Measurements from ENCODE around the gene CABCOCO1. TPM values are rescaled to one million over a fixed set of nuclear protein-coding genes. Genes with fewer than 3 reads are reported as not detected.

Gene CABCOCO1
- total and polyA plus RNA-seq, 9 of the 15 experiments (the other 6 are each of a cell fraction or from before 2014, with no cell fraction given) = 0.04 TPM; not detected in 8

DNA sequence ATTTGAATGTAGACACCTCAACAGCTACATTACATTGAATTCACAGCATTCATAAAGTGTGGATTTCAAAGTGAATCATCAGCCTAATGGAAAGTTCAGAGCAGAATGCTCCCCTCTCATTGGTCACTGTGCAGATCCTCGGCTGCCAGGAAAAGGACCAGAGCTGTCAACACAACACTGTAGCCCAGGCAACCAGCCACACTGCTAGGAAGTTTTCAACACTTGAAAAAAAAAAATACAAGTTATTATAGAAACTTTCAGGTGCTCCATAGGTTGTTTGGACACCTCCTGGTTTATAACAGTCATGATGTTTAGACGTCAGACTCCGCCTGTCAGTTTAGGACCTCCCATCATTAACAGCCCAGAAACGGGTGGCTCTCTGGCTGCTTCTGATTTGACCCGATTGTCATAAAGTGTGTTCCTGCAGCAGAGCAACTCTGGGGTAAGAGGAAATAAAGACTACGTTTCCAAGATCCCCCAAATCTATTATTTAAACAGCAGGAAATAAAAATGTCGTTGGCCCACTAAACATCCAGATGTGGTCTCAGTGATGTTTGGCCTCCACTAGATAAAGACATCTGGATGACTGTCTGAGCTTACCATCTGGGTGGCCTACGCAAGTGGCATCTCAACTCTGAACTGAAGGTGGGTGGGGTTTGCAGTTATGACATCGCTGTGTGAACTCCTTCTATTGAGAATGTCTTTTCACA, 117.4 kb downstream of the CABCOCO1 start (continued):
- TF ChIP-seq, protein P1, sequence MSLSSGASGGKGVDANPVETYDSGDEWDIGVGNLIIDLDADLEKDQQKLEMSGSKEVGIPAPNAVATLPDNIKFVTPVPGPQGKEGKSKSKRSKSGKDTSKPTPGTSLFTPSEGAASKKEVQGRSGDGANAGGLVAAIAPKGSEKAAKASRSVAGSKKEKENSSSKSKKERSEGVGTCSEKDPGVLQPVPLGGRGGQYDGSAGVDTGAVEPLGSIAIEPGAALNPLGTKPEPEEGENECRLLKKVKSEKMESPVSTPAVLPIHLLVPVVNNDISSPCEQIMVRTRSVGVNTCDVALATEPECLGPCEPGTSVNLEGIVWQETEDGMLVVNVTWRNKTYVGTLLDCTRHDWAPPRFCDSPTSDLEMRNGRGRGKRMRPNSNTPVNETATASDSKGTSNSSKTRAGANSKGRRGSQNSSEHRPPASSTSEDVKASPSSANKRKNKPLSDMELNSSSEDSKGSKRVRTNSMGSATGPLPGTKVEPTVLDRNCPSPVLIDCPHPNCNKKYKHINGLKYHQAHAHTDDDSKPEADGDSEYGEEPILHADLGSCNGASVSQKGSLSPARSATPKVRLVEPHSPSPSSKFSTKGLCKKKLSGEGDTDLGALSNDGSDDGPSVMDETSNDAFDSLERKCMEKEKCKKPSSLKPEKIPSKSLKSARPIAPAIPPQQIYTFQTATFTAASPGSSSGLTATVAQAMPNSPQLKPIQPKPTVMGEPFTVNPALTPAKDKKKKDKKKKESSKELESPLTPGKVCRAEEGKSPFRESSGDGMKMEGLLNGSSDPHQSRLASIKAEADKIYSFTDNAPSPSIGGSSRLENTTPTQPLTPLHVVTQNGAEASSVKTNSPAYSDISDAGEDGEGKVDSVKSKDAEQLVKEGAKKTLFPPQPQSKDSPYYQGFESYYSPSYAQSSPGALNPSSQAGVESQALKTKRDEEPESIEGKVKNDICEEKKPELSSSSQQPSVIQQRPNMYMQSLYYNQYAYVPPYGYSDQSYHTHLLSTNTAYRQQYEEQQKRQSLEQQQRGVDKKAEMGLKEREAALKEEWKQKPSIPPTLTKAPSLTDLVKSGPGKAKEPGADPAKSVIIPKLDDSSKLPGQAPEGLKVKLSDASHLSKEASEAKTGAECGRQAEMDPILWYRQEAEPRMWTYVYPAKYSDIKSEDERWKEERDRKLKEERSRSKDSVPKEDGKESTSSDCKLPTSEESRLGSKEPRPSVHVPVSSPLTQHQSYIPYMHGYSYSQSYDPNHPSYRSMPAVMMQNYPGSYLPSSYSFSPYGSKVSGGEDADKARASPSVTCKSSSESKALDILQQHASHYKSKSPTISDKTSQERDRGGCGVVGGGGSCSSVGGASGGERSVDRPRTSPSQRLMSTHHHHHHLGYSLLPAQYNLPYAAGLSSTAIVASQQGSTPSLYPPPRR (CRISPR knock-in tag; IDR thresholded peaks at IDR 0.05; ENCODE audit: borderline replicate concordance) = no peak
- peak; percentile 88 for TF ChIP-seq MXI1 (IDR thresholded peaks at IDR 0.05; ENCODE audit: low read depth, low read length)
- TF ChIP-seq FOXK2 (conservative IDR thresholded peaks at IDR 0.05 in 1 of 2, IDR thresholded peaks at IDR 0.05 in 1 of 2; ENCODE audit: low read depth in 2 of 2) = 0 out of 4 replicates have a peak, but pooled peaks of 1 of the 2 experiments have one; percentile 42
- TF ChIP-seq EHMT2 (IDR thresholded peaks at IDR 0.05) = 0 out of 2 replicates have a peak, but pooled peaks have one; percentile 47
- peak; percentile 32 to 73; a peak in 2 of 4 replicates for TF ChIP-seq FOXA3 (CRISPR knock-in tag; conservative IDR thresholded peaks at IDR 0.05 in 1 of 2, IDR thresholded peaks at IDR 0.05 in 1 of 2)
- TF ChIP-seq NELFE (IDR thresholded peaks at IDR 0.05; ENCODE audit: insufficient read depth, insufficient read length) = no peak
- TF ChIP-seq SMAD2 (IDR thresholded peaks at IDR 0.05; ENCODE audit: low read depth, low read length) = no peak
- peak; percentile 97 for TF ChIP-seq PML (IDR thresholded peaks at IDR 0.05; ENCODE audit: low read length)
- TF ChIP-seq, protein P2, sequence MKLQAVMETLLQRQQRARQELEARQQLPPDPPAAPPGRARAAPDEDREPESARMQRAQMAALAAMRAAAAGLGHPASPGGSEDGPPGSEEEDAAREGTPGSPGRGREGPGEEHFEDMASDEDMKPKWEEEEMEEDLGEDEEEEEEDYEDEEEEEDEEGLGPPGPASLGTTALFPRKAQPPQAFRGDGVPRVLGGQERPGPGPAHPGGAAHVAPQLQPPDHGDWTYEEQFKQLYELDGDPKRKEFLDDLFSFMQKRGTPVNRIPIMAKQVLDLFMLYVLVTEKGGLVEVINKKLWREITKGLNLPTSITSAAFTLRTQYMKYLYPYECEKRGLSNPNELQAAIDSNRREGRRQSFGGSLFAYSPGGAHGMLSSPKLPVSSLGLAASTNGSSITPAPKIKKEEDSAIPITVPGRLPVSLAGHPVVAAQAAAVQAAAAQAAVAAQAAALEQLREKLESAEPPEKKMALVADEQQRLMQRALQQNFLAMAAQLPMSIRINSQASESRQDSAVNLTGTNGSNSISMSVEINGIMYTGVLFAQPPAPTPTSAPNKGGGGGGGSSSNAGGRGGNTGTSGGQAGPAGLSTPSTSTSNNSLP (IDR thresholded peaks at IDR 0.05; ENCODE audit: borderline replicate concordance, low read depth, low read length) = peak; percentile 82
- TF ChIP-seq, protein P3, sequence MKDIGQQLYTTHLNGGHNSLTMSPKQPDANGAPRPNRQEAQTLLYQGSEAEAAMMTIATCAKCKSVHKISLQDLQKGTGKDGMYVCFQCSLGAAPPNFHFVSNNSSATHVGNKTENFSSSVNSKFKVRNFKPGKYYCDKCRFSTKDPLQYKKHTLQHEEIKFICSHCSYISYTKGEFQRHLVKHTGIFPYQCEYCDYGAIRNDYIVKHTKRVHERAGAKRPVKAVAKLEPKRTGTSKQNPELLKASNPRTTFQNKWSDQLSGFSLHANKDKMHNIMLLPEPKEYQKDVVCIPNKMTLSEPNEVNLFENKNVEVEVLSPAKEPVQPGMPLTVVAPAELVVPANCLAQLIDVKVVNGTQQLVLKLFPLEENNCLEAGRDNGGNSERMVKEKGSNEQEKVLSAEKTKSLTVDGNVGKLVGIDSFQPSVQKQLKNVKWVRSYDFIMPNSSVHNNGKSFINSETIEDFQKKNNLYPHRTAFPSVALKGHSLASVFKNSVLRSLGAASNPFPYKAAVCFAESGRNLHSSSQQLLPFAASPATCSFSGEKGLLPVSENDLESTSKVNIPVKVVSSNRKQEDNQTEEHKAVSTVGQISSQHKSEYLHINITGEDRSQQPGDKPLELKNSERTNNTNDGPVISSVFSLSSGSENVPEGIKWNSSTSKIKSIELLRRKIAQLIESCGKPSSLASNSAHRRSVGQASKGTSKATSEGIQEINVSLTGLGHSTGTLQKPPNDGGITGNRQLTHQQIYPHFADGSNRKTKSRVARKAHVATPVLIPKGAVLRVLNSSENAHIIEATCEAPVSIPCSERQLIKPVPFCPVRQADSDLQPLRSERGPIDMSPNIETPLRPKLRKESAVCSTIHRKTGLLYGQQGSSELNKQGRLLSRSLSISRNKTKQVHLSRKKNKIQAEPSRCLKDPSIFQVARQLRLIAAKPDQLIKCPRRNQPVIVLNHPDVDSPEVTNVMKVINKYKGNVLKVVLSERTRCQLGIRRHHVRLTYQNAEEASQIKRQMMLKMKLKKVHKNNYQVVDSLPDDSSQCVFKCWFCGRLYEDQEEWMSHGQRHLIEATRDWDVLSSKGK (CRISPR knock-in tag; IDR thresholded peaks at IDR 0.05) = no peak
- peak; percentile 87; the same call in 1 of the 2 replicates for TF ChIP-seq KLF16 (IDR thresholded peaks at IDR 0.05)
- TF ChIP-seq TBL1XR1 (IDR thresholded peaks at IDR 0.05; ENCODE audit: low read length in 2 of 2) = peak in 1 of 2 experiments; percentile 46; a peak in 2 of 4 replicates
- peak; percentile 71 for TF ChIP-seq SMAD4 (CRISPR knock-in tag; conservative IDR thresholded peaks at IDR 0.05)
- peak; percentile 84 for TF ChIP-seq DPF2 (IDR thresholded peaks at IDR 0.05)
- peak; percentile 89 for TF ChIP-seq CREM (IDR thresholded peaks at IDR 0.05; ENCODE audit: low read depth)
- peak; percentile 91; the same call in 1 of the 2 replicates for TF ChIP-seq CC2D1A (IDR thresholded peaks at IDR 0.05)
- TF ChIP-seq HNRNPK (IDR thresholded peaks at IDR 0.05; ENCODE audit: low read depth, low read length, poor library complexity, severe bottlenecking) = no peak
- TF ChIP-seq TRIM24 (IDR thresholded peaks at IDR 0.05) = peak; percentile 86 to 91

Measured in K562 (cell line).